ENCODE data around the gene ZNF469. TPM values are rescaled to one million over a fixed set of nuclear protein-coding genes. Genes with fewer than 3 reads are reported as not detected.
A peak's percentile ranks its signal among the peaks of the same experiment; 100 is the strongest.

ZNF469 gene
- total and polyA plus RNA-seq, 9 donors, result 0.52 to 16.2 (median 5.5) TPM

DNA sequence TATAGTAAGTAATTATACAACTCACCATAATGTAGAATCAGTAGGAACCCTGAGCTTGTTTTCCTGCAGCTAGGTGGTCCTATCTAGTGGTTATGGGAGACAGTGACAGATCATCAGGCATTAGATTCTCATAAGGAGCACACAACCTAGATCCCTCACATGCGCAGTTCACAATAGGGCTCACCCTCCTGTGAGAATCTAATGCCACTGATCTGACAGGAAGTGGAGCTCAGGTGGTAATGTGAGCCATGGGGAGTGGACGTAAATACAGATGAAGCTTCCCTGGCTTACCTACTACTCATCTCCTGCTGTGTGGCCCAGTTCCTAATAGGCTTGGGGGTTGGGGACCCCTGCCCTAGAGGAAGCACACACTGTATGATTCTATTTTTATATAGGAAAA is 21.8 kb upstream of the ZNF469 start:
- 88 to 97% (median 96%) methylated on average over 2 of the region's 2 CpGs for WGBS, 3 donors
- Histone ChIP-seq H3K27ac (no peak overlapping the region), H3K27me3 (no peaks in the 10 kb centered on the region), H3K4me1 (ENCODE audit: insufficient read depth) (no peaks in the 10 kb centered on the region), H3K36me3 (no peaks in the 10 kb centered on the region), H3K4me3 (no peak overlapping the region), H3K9me3 (no peaks in the 10 kb centered on the region)
- intact Hi-C loops (cut with DNase I), result no loop called here
- TF ChIP-seq, protein P1, sequence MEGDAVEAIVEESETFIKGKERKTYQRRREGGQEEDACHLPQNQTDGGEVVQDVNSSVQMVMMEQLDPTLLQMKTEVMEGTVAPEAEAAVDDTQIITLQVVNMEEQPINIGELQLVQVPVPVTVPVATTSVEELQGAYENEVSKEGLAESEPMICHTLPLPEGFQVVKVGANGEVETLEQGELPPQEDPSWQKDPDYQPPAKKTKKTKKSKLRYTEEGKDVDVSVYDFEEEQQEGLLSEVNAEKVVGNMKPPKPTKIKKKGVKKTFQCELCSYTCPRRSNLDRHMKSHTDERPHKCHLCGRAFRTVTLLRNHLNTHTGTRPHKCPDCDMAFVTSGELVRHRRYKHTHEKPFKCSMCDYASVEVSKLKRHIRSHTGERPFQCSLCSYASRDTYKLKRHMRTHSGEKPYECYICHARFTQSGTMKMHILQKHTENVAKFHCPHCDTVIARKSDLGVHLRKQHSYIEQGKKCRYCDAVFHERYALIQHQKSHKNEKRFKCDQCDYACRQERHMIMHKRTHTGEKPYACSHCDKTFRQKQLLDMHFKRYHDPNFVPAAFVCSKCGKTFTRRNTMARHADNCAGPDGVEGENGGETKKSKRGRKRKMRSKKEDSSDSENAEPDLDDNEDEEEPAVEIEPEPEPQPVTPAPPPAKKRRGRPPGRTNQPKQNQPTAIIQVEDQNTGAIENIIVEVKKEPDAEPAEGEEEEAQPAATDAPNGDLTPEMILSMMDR (IDR thresholded peaks at IDR 0.05), result no peak
- TF ChIP-seq EP300 (IDR thresholded peaks at IDR 0.05), result no peak
- TF ChIP-seq POLR2A (IDR thresholded peaks at IDR 0.05), result no peak
- DNase-seq, result no peak

DNA sequence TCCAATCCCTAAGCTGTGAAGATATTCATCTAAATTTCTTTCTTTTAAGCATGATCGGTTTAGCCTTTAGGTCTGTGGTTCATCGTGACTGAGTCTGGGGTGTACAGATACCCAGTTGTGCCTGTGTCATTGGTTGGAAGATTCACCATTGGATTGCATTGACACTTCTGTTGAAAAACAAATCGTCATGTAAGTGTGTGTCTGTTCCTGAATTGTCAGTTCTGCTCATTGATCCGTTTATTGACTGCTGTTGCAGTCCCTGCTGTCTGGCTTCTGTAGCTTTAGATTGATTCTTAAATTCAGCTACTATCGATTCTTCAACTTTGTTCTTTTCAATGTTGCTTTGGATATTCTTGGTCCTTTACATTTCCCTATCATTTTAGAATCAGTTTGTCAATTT is 21.0 kb upstream of the ZNF469 start:
- TF ChIP-seq, protein P1 (IDR thresholded peaks at IDR 0.05), result no peak
- TF ChIP-seq EP300 (IDR thresholded peaks at IDR 0.05) (no peak), POLR2A (IDR thresholded peaks at IDR 0.05) (no peak)
- DNase-seq, result no peak

DNA sequence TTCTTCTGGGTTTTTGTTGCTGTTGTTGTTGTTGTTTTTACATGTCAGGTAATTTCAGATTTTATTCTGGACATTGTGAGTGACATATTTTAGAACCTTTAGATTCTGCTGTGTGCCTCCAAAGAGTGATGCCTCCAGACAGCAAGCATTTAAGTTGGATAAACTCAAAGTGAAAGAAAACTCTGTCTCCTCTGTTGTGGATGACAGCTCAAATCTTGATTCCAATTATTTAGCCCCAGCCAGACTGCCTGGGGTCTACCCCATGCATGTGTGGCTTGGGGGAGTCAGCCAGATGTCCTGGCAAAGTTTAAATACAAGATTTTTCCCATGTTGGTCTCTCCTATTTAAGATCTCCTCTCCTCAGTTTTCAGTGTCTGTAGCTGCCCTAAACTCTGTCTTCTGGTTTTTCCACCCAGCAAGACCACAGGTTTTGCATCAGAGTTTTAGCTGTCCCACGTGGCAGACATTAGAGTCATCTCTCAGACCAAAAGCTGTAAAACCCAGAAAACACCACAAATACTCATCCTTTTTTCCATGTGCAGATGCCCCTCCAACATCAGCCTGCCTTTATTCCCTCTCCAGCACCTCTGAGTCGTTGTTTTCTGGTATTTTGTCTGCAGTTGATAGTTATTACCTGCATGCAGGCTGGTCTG is 19.4 kb upstream of the ZNF469 start:
- H3K4me3 ChIP-seq, result no peak overlapping the region
- H3K36me3 ChIP-seq, result no peaks in the 10 kb centered on the region
- DNase-seq, result no peak
- no peaks in the 10 kb centered on the region for H3K27me3 ChIP-seq
- H3K9me3 ChIP-seq, result no peaks in the 10 kb centered on the region
- TF ChIP-seq EP300 (IDR thresholded peaks at IDR 0.05) (no peak), POLR2A (IDR thresholded peaks at IDR 0.05) (no peak)
- TF ChIP-seq, protein P1 (IDR thresholded peaks at IDR 0.05), result no peak
- no peak overlapping the region for H3K27ac ChIP-seq
- intact Hi-C loops (cut with DNase I), result no loop called here
- no peaks in the 10 kb centered on the region for H3K4me1 ChIP-seq (ENCODE audit: insufficient read depth)
- WGBS, 3 donors, result 53 to 65% (median 61%) methylated on average over 2 of the region's 2 CpGs

More for the DNA sequence above, 21.0 kb upstream of the ZNF469 start:
- no peaks in the 10 kb centered on the region for H3K9me3 ChIP-seq
- no peaks in the 10 kb centered on the region for H3K27me3 ChIP-seq
- no peak overlapping the region for H3K4me3 ChIP-seq
- H3K4me1 ChIP-seq (ENCODE audit: insufficient read depth), result no peaks in the 10 kb centered on the region
- no peaks in the 10 kb centered on the region for H3K36me3 ChIP-seq
- WGBS, 3 donors, result 89 to 94% (median 93%) methylated on average over 5 of the region's 5 CpGs
- intact Hi-C loops (cut with DNase I), result no loop called here
- H3K27ac ChIP-seq, result no peak overlapping the region

DNA sequence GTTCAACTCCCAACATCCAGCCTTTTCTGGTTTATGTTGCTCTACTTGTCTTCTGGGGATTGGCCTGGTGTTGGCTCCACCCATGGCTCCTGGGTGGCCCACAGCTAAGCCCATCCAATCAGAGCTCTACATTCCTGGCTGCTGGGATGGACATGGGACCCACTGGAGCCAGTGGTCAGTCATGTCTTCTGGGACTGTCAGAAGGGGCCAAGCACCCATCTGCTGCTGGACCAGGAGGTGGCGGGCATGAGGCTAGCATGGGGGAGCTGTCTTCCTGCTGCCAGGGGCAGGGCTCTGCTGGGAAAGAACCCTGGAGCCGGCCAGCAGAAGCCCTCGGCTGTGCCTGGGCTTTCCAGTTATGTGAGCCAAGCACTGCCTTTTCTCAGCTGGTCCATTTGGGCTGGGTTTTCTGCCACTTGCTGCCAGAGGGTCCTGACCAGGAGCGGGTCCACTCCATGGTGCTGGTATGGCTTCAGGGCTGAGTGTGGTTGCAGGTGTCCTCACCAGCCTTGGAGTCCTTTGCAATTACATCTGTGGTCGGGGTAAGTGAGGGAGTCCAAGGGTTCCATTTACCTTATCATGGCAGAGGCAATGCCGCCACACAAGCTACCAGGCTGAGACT is 17.4 kb upstream of the ZNF469 start:
- Histone ChIP-seq H3K4me3 (no peak overlapping the region), H3K27me3 (no peaks in the 10 kb centered on the region), H3K4me1 (ENCODE audit: insufficient read depth) (no peaks in the 10 kb centered on the region), H3K36me3 (no peaks in the 10 kb centered on the region), H3K9me3 (no peaks in the 10 kb centered on the region), H3K27ac (no peak overlapping the region)
- peak in 1 of 5 donors; percentile 22 for DNase-seq
- 94 to 97% (median 95%) methylated on average over 6 of the region's 6 CpGs for WGBS, 3 donors
- TF ChIP-seq, protein P1 (IDR thresholded peaks at IDR 0.05), result no peak
- intact Hi-C loops (cut with DNase I), result no loop called here
